IMR-90 (cell line): ENCODE data around the gene SRC. TPM values are rescaled to one million over a fixed set of nuclear protein-coding genes. Genes with fewer than 3 reads are reported as not detected.

Experiments used
- ATAC-seq: fragments of 200-7000 bp; cut with Tn5 transposase; 2 replicates; pipeline ENCODE4 v1.9.1; 2020; ENCODE audit warnings: low read depth, mild to moderate bottlenecking, moderate library complexity
- BruUV-seq: library from RNA; stranded (reverse); fragments of 400-500 nt; replicated peaks from 2 replicates; lab custom pipeline; 2021; lab: Mats Ljungman, UMichigan
- CTCF ChIA-PET: fragments of 300-600 bp; formaldehyde crosslinking; extraction: SDS; loops from one replicate; lab custom pipeline; 2021; ENCODE audit warnings: antibody characterized with exemption; lab: Yijun Ruan, JAX
- POLR2A ChIA-PET: fragments of 300-600 bp; sonication (Branson Sonifier 250); formaldehyde crosslinking; loops from one replicate; lab custom pipeline; 2022; ENCODE audit warnings: antibody characterized with exemption; ENCODE audit not compliant: unreplicated experiment; lab: Charles Lee
- DNase-seq: peaks from one replicate; pipeline ENCODE4 v3.0.0; 2013
- H2AFZ ChIP-seq: replicated peaks from 2 replicates; pipeline ENCODE3; 2013; ENCODE audit warnings: low read length, mild to moderate bottlenecking; ENCODE audit not compliant: poor library complexity
- H2AK5ac ChIP-seq: 2 replicates; pipeline ENCODE4 v1.6.1; 2013; ENCODE audit warnings: low read depth, low read length, inconsistent platforms
- H2AK9ac ChIP-seq: replicated peaks from 2 replicates; pipeline ENCODE3; 2013; ENCODE audit warnings: mild to moderate bottlenecking, low read depth, low read length, moderate library complexity; ENCODE audit not compliant: poor library complexity
- H2BK120ac ChIP-seq: 2 replicates; pipeline ENCODE4 v1.6.1; 2013; ENCODE audit warnings: low read depth, low read length, inconsistent platforms
- H2BK15ac ChIP-seq: 3 replicates; pipeline ENCODE4 v1.6.1; 2013; ENCODE audit warnings: low read depth, low read length, inconsistent platforms
- H2BK20ac ChIP-seq: 2 replicates; pipeline ENCODE4 v1.6.1; 2013; ENCODE audit warnings: low read depth, mild to moderate bottlenecking, inconsistent platforms, low read length, moderate library complexity
- H2BK5ac ChIP-seq: 2 replicates; pipeline ENCODE4 v1.6.1; 2013; ENCODE audit warnings: mild to moderate bottlenecking, low read depth, low read length, inconsistent platforms; ENCODE audit not compliant: poor library complexity, severe bottlenecking
- H3K14ac ChIP-seq: replicated peaks from 2 replicates; pipeline ENCODE4 v1.6.1; 2013; ENCODE audit warnings: low read depth, low read length, inconsistent platforms
- H3K18ac ChIP-seq: 2 replicates; pipeline ENCODE4 v1.6.1; 2013; ENCODE audit warnings: low read depth, low read length, control low read depth
- H3K23ac ChIP-seq: 2 replicates; pipeline ENCODE4 v1.6.1; 2013; ENCODE audit warnings: low read depth, low read length, inconsistent platforms
- H3K27ac ChIP-seq: 2 replicates; pipeline ENCODE4 v1.5.1; 2013; ENCODE audit warnings: mild to moderate bottlenecking, control low read depth, low read length; ENCODE audit not compliant: insufficient read depth
- H3K27me3 ChIP-seq: 2 replicates; pipeline ENCODE4 v1.6.1; 2013; ENCODE audit warnings: low read length; ENCODE audit not compliant: control insufficient read depth, insufficient read depth
- H3K36me3 ChIP-seq: 2 replicates; pipeline ENCODE4 v1.6.1; 2013; ENCODE audit warnings: low read length, mixed read lengths; ENCODE audit not compliant: control insufficient read depth, insufficient read depth
- H3K4ac ChIP-seq: 2 replicates; pipeline ENCODE4 v1.6.1; 2013; ENCODE audit warnings: low read depth, low read length, inconsistent platforms
- H3K4me1 ChIP-seq: 2 replicates; pipeline ENCODE4 v1.6.1; 2013; ENCODE audit warnings: low read length, mixed read lengths; ENCODE audit not compliant: control insufficient read depth, insufficient read depth
- H3K4me2 ChIP-seq: 2 replicates; pipeline ENCODE4 v1.6.1; 2013; ENCODE audit warnings: low read depth, mild to moderate bottlenecking, control low read depth, low read length, moderate library complexity
- H3K4me3 ChIP-seq: 2 replicates; pipeline ENCODE4 v1.5.1; 2013; ENCODE audit warnings: low read depth, mild to moderate bottlenecking, control low read depth, low read length, moderate library complexity; ENCODE audit not compliant: insufficient read depth
- H3K56ac ChIP-seq: 2 replicates; pipeline ENCODE4 v1.6.1; 2013; ENCODE audit warnings: low read length, inconsistent platforms; ENCODE audit not compliant: insufficient read depth; ENCODE audit errors: extremely low read depth
- H3K79me1 ChIP-seq, 2 experiments: 2 replicates each; pipeline ENCODE4 v1.6.1; 2013; ENCODE audit warnings: low read length in 2 of 2, inconsistent platforms in 1 of 2, low read depth in 1 of 2
- H3K9ac ChIP-seq: 2 replicates; pipeline ENCODE4 v1.6.1; 2013; ENCODE audit warnings: low read depth, low read length, control low read depth
- H3K9me1 ChIP-seq: 2 replicates; pipeline ENCODE4 v1.6.1; 2013; ENCODE audit warnings: low read length, inconsistent platforms; ENCODE audit not compliant: insufficient read depth
- H3K9me3 ChIP-seq: 2 replicates; pipeline ENCODE4 v1.6.1; 2013; ENCODE audit warnings: low read length; ENCODE audit not compliant: control insufficient read depth, insufficient read depth
- H4K20me1 ChIP-seq: 2 replicates; pipeline ENCODE4 v1.6.1; 2013; ENCODE audit warnings: low read length, inconsistent platforms; ENCODE audit not compliant: insufficient read depth
- H4K5ac ChIP-seq: 2 replicates; pipeline ENCODE4 v1.6.1; 2013; ENCODE audit warnings: mild to moderate bottlenecking, low read depth, low read length, control low read depth
- H4K8ac ChIP-seq, 2 experiments: 2 replicates each; pipeline ENCODE4 v1.6.1; 2013; ENCODE audit warnings: low read depth in 2 of 2, low read length in 2 of 2, control low read depth in 1 of 2, inconsistent platforms in 1 of 2
- H4K91ac ChIP-seq: 2 replicates; pipeline ENCODE4 v1.6.1; 2013; ENCODE audit warnings: low read depth, low read length, inconsistent platforms; ENCODE audit not compliant: insufficient read depth
- BHLHE40 ChIP-seq: fragments of 150-350 bp; IDR thresholded peaks from 2 replicates; pipeline ENCODE4 v1.6.1; 2016; ENCODE audit warnings: mild to moderate bottlenecking, low read depth, low read length
- CHD1 ChIP-seq: IDR thresholded peaks from 2 replicates; pipeline ENCODE4 v1.6.1; 2012; ENCODE audit warnings: low read depth, low read length, improper control_type of control experiment
- RFX5 ChIP-seq: IDR thresholded peaks from 2 replicates; pipeline ENCODE4 v1.8.0; 2012; ENCODE audit warnings: low read depth, mild to moderate bottlenecking, low read length, moderate library complexity
- WGBS, 2 experiments: methylation state at CpG; one replicate each; pipeline versions ENCODE4 v1.1.5 to v1.1.7; 2013; ENCODE audit warnings: missing lambda C conversion rate in 2 of 2; ENCODE audit not compliant: insufficient read length in 1 of 2; ENCODE audit errors: extremely low coverage in 2 of 2; 5-methylcytosine and 5-hydroxymethylcytosine counted together
- dilution Hi-C: fragments of 300-500 bp; cut with HindIII; formaldehyde crosslinking; loops from one replicate; pipeline ENCODE4 v1.14.3; 2018; ENCODE audit warnings: low sequenced_read_pairs; ENCODE audit not compliant: unreplicated experiment
- in situ Hi-C: fragments of 300-500 bp; cut with MboI; formaldehyde crosslinking; loops from 3 replicates; pipeline ENCODE4 v1.14.3; 2019; ENCODE audit warnings: low sequenced_read_pairs, inconsistent platforms, mixed read lengths
- intact Hi-C: fragments of 100-400 bp; cut with micrococcal nuclease; formaldehyde crosslinking; loops from 2 replicates; pipeline ENCODE4 v1.10.0; 2022
- polyA plus RNA-seq, 3 experiments: library from polyadenylated mRNA; depleted of rRNA; stranded (reverse); fragments of >200 nt; gene quantifications; 2 replicates each; pipeline ENCODE4 v1.2.3, GENCODE V29; 2012; ENCODE audit warnings: low replicate concordance in 1 of 3
- total RNA-seq: library from RNA; depleted of rRNA; stranded (reverse); fragments of >200 nt; gene quantifications from 2 replicates; pipeline ENCODE4 v1.2.3, GENCODE V29; 2012

The SRC gene
- total and polyA plus RNA-seq, 2 of the 4 experiments (the other 2 are of a cell fraction) = 7.0 to 24.2 TPM

- dilution Hi-C loops (no loop called here), intact Hi-C loops (no loop called here), in situ Hi-C loops (no loop called here)
- ATAC-seq (no peak), DNase-seq (no peak)
- Histone ChIP-seq H3K9me3 (no peaks in the 10 kb centered on the region), H3K56ac (no peak overlapping the region), H4K8ac (peak overlapping the region; percentile 13 to 19; a peak in 2 of 4 replicates), H3K18ac (peak overlapping the region; percentile 20; the same call in 1 of the 2 replicates), H3K4ac (peak overlapping the region; percentile 68), H4K5ac (no peak overlapping the region; the same call in 1 of the 2 replicates), H3K23ac (0 out of 2 replicates have a peak overlapping the region, but pooled peaks have one; percentile 67), H3K4me1 (peaks cover 32% of the 10 kb centered on the region), H2AK5ac (peak overlapping the region; percentile 85), H2BK120ac (peak overlapping the region; percentile 83), H2BK15ac (peak overlapping the region; percentile 17; the same call in 2 of the 3 replicates), H3K27ac (peak overlapping the region; percentile 69; the same call in 1 of the 2 replicates), H3K36me3 (peaks cover 39% of the 10 kb centered on the region), H2AFZ (no peak overlapping the region), H3K27me3 (no peaks in the 10 kb centered on the region), H4K91ac (peak overlapping the region; percentile 36), H3K79me1 (peaks cover 23 to 77% of the 10 kb centered on the region in 2 experiments), H3K4me2 (no peak overlapping the region), H3K9ac (no peak overlapping the region), H3K14ac (peak overlapping the region; percentile 39), H2BK5ac (peak overlapping the region; percentile 73), H3K9me1 (peaks cover 37% of the 10 kb centered on the region), H2AK9ac (peak overlapping the region; percentile 66), H2BK20ac (no peak overlapping the region; the same call in 1 of the 2 replicates), H4K20me1 (peaks cover 8% of the 10 kb centered on the region), H3K4me3 (no peak overlapping the region)
- no TSS peak for BruUV-seq
- 98% methylated on average over 6 of the region's 8 CpGs; no CpG with 5 or more reads in 1 of the 2 experiments for WGBS, 2 experiments
- no peak for TF ChIP-seq BHLHE40
- no peak for TF ChIP-seq CHD1
- no peak for TF ChIP-seq RFX5
- POLR2A ChIA-PET = no interaction called here
- CTCF ChIA-PET = no interaction called here
These were observed 32.3 kb upstream of the SRC start for GRCh38 chr20:37313546-37314091.
